ENCODE measurements around the gene TBC1D5.

DNA sequence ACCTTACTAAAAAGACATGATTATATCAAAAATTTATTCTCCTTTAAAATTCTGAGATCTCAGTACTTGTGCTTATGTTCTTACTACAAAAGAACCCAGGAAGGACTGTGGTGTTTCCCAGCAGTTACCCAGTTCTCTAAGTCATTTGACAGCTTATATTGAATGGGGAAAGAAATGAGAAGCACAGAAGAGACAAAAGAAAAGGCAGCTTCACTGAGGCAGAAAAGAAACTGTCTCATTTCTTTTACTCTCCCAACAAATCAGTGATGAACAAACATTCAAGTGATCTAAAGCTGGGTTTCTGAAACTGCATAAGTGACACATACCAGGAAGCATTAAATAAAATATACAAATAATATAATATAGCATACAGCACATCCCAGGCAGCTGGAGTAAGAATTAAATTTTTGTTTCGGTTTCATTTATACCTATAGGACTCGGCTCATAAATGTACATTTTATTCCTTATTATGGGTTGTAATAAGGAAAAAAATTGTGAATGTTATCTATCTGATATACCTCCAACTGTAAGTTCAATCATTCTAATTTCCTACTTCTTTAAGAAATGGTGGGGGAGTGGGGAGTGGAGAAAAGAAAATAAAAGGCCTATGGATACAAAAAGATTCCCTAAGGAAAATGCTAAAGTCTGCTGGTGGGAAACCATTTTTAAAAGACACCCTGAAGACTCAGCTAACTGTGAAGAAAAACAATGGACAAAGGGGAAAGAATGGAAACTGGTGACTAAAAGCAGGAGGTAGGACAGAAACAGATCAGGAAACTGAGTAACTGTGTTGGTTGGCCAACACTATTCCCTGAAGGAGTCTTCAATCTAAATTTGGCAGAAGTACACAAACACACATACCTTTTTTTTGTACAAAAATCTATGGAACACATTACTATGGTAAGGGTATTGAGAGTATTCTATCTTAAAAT, 156.8 kb downstream of the TBC1D5 start:
- TF ChIP-seq POLR2AphosphoS5 (IDR thresholded peaks at IDR 0.05; ENCODE audit: low read depth, low read length), result no peak
- TF ChIP-seq POLR2A (IDR thresholded peaks at IDR 0.05; ENCODE audit: low read depth, low read length), result no peak
